ENCODE measurements around the gene PTMA.
"Not testable (repeated sequence)": the region's sequence is repeated elsewhere in the genome, so short reads cannot be mapped to it uniquely, and the experiment has no call there.

Gene PTMA

DNA sequence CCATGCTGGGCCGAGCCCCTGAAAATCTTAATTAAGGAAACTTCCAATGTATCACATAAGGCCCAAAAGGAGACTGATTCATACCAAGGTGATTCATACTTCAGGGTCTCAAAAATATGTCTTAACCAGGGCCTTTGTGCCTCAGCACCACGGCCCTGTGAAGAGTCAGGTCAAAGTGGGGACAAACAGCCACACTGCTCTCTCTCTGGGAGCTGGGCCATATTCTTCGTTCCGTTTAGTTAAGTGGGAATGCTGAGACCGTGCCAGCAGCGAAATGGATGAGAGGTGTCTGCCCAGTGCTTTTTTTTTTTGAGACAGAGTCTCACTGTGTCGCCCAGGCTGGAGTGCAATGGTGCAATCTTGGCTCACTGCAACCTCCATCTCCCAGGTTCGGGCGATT is 9.3 kb upstream of the PTMA start:
- no peak for DNase-seq

- no peak for DNase-seq
These were observed 6.6 kb upstream of the PTMA start for GRCh38 chr2:231701456-231702373.

DNA sequence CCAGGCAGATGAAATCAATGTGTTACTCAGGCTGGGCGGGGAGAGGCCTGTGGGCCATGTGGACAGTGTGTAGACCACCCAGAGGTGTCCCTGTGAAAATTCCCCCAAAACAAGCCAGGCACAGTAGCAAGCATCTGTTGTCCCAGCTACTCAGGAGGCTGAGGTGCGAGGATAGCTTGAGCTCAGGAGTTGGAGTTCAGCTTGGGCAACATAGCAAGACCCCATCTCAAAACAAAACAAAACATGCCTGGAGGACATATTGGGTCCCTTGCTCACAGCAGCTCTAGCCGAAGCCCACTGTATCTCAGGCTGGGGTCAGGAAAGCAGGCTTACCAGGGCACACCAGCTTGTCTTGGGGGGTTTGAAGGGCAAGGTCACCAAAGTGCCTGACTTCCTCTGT is 4.3 kb upstream of the PTMA start:
- no peak for DNase-seq

DNA sequence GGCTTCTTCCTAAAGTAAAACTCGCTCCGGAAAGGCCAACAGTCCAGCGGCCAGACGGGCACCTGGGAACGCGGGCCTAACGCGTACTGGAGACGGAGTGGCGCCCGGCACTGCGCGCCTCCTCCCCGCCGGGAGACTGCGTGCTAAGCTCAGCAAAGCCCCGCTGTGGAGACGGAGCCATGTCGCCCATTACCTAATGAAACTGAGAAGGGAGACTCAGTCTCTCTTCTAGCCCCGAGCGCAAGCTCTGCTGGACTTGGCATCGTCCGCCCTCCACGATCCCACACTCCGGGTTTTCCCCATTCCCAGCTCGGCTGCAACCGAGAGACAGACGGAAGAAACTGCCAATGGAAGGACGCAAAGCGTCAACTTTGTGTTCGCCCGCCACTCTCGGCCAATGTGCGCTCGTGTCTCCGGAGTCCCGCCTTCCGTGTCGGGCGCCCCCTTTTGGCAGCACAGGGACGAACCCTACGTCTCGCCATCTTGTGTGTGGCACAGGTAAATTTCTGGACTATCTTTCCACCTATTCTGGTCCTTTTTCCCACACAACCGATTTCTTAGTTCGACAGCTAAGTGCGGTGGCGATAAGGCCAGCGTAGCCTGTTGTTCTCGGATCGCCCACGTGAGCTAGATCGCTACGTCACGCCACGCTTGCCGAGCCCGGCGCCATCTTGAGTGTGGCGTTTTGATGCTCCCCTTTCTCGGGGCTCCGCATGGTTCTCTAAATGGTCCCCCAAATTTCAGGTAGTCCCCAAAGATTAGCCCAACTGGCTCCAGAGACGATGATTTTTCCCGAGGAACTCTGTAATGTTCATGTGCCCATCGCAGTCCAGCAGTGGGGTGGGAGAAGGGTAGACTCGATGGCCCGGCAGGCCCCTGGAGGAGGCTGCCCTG is 1.3 kb upstream of the PTMA start:
- DNase-seq: peak; percentile 96

DNA sequence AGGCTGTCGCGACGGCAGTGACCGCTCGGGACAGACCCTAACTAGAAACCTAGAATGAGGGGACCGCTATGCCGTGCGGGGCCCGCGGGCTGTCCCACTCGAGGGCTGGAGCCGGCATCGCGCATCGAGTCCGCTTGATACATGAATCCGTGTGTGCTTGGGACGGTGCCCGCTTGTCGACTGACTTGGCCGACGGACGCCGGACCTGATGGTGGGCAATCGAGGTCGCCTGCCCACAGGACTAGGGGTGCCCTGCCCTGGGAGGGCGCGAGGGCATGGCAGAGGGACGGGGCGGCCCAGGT is 749 bp upstream of the PTMA start:
- DNase-seq: no peak

DNA sequence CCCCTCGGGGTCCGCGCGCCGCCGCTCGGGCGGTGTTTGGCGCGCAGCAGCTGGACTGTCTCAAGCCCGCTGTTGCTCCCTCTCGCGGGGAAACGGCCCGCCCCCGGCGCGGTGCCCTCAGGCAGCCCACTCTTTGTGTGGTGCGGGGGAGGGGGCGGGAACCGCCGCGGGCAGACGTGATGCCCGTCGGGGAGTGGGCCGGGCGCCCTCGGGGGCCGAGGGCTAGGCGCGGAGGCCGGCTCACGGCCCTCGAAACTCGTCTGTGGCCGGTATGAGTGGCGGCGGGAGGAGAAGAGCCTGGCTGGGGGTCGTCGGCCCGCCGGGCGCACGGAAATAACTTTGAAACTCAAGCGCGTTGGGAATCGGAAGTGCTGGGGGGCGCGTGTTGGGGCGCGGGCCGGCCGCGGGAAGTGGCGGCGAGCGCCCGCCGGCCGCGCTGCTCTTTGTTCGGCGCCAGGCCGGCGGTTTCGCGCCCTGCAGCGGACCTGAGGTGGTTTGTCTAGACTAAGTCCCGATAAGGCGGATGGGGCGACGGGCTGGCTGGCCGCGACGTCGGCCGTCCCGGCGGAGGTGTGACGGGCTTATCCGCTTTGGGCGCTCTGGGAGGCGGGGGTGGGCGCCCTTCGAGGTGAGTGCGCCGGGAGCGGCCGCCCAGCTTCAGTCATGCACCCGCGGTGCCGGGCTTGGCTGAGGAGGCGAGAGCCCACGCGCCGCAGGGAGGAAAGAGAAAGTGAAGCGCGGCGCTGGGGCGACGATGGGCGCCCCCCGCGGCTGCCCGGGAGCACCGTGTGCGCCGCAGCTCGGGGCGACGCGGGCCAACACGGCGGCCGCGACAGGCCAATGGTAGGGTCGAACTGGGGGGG is 679 bp downstream of the PTMA start:
- DNase-seq: peak; percentile 63

DNA sequence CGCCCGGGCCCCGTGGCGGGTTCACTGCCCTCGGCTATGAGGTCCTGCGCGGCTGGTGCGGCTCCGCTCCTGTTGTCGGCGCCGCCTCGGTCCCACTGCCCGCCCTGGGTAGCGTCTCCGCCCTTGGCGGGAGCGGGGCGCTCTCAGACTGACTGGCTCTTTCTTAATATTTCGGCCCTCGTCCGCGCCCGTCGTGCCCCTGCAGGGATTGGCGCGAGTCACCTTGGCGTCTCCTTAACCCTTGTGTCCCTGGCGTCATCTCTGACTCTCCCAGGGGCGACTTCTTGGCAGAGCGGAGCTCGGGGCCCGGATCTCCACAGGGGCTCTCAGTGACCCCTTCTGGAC is 1.3 kb downstream of the PTMA start:
- peak; percentile 53 for DNase-seq

DNA sequence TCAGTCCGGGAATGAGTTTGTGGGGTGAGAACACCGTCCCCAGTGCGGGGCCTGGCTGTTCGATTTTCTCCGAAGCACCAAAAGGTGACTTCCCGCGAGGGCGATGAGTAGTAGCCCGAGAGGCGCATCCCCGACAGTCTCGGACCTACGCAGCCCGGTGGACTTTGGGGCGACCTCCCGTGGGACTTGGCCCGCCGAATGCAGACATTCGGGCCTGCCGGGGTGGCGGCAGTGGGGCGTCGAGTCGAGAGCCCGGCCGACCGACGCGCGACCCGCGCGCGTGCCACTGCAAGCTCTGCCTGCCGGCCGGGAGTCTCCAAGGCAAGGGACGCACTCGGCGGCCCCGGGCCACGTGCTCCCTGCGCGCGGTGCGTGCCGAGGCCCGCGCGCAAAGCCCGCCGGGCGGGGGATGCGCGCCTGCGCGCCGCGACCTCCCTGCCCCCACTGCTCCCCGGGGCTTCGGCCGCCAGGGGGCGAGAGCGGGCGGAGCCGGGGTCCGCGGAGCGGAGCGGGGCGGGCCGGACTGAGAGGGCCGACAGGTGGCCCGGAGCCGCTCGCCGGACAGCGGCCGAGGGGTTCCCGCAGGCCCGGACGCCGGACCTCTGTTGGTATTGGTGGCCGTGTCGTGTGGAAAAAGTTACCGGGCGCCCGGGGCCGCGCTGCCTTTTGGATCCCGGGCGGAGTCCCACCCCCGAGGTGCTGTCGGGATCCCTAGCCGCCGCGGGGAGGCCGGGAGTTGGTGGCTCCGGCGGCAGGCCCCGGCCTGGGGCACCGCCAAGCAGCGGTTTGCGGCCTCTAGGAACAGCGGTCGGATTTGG is 1.9 kb downstream of the PTMA start:
- peak; percentile 84 for DNase-seq

GRCh38 chr2:231710799-231711676 is 2.7 kb downstream of the PTMA start:
- DNase-seq: peak; percentile 23

- DNase-seq: peak; percentile 18
These were observed 3.5 kb downstream of the PTMA start for GRCh38 chr2:231711677-231712450.

GRCh38 chr2:231712451-231713021 is 4.2 kb downstream of the PTMA start:
- DNase-seq: peak; percentile 57

GRCh38 chr2:231713406-231713729 is 5.0 kb downstream of the PTMA start:
- not testable (repeated sequence) for DNase-seq

- DNase-seq: peak; percentile 88
These were observed 5.7 kb downstream of the PTMA start for GRCh38 chr2:231713730-231714638.

DNA sequence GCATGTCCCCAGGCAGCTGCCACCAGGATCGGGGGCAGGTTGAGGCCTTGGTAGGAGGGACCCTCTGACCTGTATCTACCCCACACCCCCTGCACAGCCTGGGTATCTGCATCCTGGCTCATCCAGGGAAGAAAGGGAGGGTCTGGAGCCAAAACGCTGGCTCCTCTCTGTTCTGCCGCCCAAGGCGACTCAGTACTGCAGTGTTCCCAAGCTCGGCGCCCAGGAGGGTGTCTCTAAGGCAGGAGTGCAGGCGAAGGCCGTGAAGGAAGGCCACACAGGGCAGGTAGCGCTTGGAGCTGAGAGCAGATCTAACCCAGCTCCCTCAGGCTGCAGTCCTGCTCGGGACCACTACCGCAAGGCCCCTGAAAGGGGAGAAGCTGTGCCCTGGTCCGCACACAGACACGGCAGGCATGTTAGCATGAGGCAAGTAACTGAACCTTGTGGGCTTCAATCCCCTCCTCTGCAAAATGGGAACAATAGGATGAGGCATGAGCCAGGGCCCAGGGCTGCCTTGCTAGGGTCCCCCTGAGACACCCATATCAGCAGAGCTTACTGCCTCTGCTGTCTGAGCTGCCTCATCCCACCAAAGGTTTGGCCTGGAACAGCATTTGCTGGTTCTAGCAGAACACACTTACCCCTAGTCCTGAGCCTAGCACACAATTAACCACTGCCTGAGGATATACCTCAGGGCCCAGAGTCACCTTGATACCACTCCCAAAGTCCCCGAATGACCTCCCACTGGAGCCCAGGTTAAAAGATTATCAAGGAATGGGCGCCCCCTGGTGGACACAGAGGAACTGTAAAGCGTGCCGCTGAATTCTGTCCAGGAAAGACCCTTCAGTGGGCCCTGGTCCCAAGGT is 6.5 kb downstream of the PTMA start:
- peak; percentile 82 for DNase-seq

DNA sequence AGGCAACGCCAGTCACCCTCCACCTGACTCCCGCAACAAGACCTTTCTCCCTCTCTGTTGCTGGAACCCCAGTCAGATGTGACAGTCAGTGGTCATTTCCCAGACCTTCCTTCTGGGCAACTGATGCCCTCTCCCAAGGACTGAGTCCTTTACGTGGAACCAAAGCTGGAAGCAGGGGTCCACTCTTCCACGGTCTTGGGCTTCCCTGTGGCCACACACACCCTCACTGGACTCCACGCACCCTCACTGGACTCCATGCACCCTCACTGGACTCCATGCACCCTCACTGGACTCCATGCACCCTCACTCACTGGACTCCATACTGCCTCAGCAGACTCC is 7.1 kb downstream of the PTMA start:
- no peak for DNase-seq

GRCh38 chr2:231715988-231716616 is 7.8 kb downstream of the PTMA start:
- no peak for DNase-seq

GRCh38 chr2:231716666-231717280 is 8.4 kb downstream of the PTMA start:
- no peak for DNase-seq
